Activated CD4-positive, alpha-beta T cell treated with anti-CD3 and anti-CD28 coated beads, Interleukin-10, Interleukin-2, amounts not matched to agents 100 ng/mL and 50 ng/mL, durations not matched to agents 16 hours and 8 hours (primary cell): ENCODE measurements around the gene KIAA1217.

Experiments used
- DNase-seq: peaks from one replicate; pipeline ENCODE4 v3.0.0-alpha.2; 2020

The KIAA1217 gene

GRCh38 chr10:24518411-24518810, 309.5 kb downstream of the KIAA1217 start:
- DNase-seq, result no peak

- DNase-seq, result peak; percentile 49
Observed at GRCh38 chr10:24518981-24519597, 310.2 kb downstream of the KIAA1217 start.

- DNase-seq, result peak; percentile 13
Observed at GRCh38 chr10:24519950-24520349, 311.0 kb downstream of the KIAA1217 start.

GRCh38 chr10:24524314-24524713, 315.4 kb downstream of the KIAA1217 start:
- no peak for DNase-seq

- DNase-seq, result no peak
Observed at GRCh38 chr10:24526085-24526649, 317.2 kb downstream of the KIAA1217 start.

GRCh38 chr10:24528946-24529345, 320.0 kb downstream of the KIAA1217 start:
- no peak for DNase-seq

GRCh38 chr10:24531439-24531838, 322.5 kb downstream of the KIAA1217 start:
- no peak for DNase-seq

GRCh38 chr10:24533981-24534380, 325.0 kb downstream of the KIAA1217 start:
- DNase-seq, result no peak

GRCh38 chr10:24536636-24537035, 327.7 kb downstream of the KIAA1217 start:
- DNase-seq, result no peak

GRCh38 chr10:24541239-24541753, 332.4 kb downstream of the KIAA1217 start:
- DNase-seq, result no peak

GRCh38 chr10:24542314-24543270, 333.7 kb downstream of the KIAA1217 start:
- no peak for DNase-seq

GRCh38 chr10:24544776-24545175, 335.8 kb downstream of the KIAA1217 start:
- DNase-seq, result no peak

- no peak for DNase-seq
Observed at GRCh38 chr10:24545585-24545984, 336.6 kb downstream of the KIAA1217 start.

- no peak for DNase-seq
Observed at GRCh38 chr10:24550680-24551079, 341.7 kb downstream of the KIAA1217 start.

GRCh38 chr10:24551161-24551560, 342.2 kb downstream of the KIAA1217 start:
- DNase-seq, result no peak

GRCh38 chr10:24552346-24553016, 343.5 kb downstream of the KIAA1217 start:
- peak; percentile 21 for DNase-seq

- DNase-seq, result no peak
Observed at GRCh38 chr10:24553051-24553612, 344.2 kb downstream of the KIAA1217 start.

GRCh38 chr10:24554036-24554435, 345.1 kb downstream of the KIAA1217 start:
- DNase-seq, result no peak

GRCh38 chr10:24556126-24556749, 347.3 kb downstream of the KIAA1217 start:
- DNase-seq, result no peak

- DNase-seq, result peak; percentile 47
Observed at GRCh38 chr10:24556750-24557742, 348.1 kb downstream of the KIAA1217 start.

GRCh38 chr10:24561453-24561852, 352.5 kb downstream of the KIAA1217 start:
- no peak for DNase-seq
